HG02571 (cell line): ENCODE results near the gene ZBTB25.

Experiments
- ATAC-seq: cut with Tn5 transposase; IDR thresholded peaks from one replicate; pipeline ENCODE4 v1.9.1; 2021; ENCODE audit warnings: mild to moderate bottlenecking, moderate library complexity; ENCODE audit not compliant: unreplicated experiment

The ZBTB25 gene, protein sequence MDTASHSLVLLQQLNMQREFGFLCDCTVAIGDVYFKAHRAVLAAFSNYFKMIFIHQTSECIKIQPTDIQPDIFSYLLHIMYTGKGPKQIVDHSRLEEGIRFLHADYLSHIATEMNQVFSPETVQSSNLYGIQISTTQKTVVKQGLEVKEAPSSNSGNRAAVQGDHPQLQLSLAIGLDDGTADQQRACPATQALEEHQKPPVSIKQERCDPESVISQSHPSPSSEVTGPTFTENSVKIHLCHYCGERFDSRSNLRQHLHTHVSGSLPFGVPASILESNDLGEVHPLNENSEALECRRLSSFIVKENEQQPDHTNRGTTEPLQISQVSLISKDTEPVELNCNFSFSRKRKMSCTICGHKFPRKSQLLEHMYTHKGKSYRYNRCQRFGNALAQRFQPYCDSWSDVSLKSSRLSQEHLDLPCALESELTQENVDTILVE

DNA sequence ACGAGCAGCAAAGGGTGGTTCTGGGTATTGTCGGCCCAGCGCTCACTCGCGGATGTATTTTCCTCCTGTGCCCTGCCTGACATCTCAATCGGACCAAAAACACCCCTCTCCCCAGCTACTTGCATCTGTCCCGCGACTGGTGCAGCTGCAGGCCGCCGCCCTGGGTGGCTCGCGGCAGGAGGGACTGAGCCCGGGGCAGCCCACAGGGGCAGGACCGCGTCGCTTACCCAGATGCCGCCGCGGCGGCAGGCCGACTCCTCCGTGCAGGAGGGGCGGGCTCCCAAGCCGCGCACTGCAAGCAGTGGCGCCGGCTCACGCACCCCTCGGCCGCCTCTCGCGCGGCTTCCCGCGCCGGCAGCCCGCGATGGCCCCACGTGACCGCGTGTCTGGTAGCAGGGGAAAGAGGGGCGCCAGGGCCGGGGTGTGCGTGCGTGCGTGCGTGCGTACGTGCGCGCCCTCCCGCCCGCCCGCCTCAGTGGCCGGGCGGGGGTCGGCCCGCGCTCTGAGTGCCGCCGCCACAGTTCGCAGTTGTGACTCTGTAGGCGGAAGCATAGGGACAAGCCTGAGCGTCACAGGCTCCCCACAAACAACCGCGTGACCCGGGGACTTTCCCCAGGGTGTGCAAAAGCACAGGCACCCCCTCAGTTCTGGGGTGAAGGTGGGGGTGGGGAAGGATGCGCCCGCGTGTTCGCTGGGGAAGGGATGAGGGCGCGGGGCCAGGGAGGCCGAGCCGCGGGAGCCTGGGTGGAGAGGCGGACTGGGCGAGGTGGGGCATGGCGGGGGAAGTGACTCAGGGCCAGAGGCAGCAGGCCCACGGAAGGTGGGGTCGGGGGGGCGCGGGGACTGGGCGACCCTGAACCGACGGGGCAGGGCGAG, at the start of gene ZBTB25:
TSS of gene ZBTB25 (minus strand) at position 405 of the 876 bp plus-strand sequence. CDS start 13,305 bp downstream, outside the sequence.
- ATAC-seq, result peak; percentile 59

DNA sequence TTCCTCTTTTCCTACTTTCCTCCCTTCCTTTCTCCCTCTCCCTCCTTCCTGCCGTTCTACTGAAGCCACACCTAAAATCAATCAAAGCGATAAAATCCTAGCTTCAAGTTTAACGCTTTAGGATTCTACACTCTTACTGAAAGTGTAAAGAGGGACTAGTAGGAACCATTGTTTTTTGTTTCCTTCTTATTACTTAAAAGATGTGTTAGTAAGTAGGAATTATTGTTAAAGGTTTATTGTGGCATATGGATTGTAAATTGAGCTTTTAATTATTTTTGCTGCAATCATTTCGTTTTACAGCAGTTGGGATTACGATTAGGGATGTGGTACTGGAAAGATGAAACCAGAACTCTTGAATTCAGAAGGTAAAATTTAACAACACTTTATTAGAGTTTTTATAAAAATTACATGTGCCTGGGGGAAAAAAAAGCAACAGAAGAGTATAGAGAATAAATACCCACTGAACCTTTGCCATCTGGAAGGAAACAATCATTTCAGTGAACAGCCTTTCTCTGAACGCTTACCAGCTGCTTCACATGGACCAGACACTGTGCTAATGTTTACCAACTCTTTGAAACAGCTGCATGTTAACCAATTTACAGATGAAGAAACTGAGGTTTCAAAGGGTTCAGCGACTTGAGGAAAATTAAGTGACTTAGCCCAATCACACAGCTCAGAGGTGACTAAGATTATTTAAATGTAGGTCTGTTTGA, 47.1 kb upstream of the ZBTB25 start:
- no peak for ATAC-seq

DNA sequence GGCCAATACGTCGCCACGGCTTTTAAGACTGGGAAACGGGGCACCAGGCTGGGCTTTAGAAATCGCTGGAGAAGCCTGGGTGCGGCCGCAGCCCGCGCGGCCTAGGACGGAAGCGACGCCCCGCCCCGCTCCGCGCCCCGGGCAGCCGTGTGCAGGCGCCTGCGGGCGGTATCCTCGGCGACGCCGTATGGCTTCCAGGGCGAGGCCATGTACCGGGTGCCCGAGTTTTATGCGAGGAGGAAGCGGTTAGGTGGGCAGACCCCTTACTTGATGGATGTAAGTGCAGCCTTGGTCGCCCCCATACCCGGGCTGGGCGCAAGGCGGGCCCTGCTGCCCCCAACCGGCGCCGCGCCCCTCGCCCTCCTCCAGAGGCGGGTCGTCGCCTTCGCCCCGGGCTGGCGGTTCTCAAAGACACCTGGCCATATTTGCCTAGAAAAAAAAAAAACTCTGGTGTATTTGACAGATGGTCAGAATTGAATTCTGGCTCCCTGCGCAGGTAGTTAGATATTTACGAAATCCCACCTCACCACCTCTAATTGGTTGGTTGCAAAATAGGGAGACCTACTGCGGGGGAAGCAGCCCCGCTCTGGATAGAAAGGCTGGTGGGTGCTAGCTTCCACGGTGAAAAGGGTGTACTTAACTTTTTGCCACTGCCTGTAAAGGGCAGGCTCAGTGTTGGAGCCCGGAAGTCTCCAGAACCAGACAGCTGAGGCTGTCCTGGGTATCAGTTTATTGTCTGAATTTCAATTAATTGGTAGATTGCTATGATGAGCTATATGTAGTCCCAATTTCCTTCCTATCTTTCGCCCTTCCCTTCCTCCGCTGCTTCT, 46.4 kb upstream of the ZBTB25 start, which contains the start of gene PPP1R36:
TSS of gene PPP1R36 (plus strand) at position 171 of the 830 bp plus-strand sequence. CDS start at position 208, 37 bp downstream.
- ATAC-seq, result peak; percentile 68

DNA sequence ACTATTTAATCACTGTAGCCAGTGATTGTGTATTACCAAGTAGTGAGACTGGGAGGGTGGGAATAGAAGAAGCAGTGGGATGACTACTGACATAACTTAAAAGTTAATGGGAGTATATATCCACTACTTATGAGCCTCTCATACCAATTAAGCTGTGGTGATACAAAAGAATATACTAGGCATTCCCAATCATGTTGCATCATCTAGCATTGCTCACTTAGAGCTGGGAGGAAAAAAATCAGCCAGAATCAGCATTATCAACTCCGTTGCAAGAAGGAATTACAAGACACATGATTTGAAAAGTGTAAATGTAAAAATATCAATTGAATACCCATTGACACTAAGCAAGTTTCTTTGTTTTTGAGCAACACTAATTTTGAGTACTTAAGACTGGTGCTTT, 45.4 kb upstream of the ZBTB25 start:
- no peak for ATAC-seq

DNA sequence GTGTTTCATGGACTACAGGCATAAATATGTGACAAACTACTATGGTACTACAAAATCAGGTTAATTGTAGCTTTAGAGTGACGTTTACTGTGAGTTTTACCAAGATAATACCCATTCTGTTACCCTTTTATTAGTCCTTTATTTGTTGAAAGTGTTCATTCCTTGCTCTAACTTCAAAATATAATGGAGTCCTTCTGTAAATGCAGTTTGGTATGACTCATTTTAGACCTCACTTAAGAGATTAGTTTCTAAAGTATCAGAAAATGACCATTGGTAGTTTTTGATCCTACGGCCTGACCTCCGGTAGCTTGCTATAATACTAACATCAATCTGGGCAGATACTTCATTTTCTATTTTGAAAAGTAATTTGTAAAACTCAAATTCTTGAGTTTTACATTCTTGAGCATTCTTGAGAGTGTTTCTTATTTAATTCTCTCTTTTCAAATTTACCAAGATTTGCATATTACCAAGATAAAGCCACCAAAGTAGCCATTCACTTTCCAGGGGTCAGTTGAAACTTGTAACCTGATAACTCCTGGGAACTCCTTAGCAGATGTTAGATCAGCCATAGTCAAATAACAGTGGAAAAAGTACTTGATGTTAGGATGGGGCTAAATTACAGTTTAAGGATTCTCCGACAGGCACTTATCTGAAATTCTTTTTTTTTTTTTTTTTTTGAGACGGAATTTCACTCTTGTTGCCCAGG, 41.1 kb upstream of the ZBTB25 start:
- no peak for ATAC-seq

DNA sequence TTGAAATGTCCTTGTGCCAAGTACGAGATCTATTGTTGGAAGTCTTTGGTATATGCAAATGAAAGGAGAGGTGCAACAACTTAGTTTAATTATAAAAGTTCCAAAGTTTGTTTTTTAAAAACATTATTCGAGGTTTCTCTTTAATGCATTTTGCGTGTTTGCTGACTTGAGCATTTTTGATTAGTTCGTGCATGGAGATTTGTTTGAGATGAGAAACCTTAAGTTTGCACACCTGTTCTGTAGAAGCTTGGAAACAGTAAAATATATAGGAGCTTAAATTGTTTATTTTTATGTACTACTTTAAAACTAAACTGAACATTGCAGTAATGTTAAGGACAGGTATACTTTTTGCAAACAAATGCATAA, 39.2 kb upstream of the ZBTB25 start:
- ATAC-seq, result no peak

DNA sequence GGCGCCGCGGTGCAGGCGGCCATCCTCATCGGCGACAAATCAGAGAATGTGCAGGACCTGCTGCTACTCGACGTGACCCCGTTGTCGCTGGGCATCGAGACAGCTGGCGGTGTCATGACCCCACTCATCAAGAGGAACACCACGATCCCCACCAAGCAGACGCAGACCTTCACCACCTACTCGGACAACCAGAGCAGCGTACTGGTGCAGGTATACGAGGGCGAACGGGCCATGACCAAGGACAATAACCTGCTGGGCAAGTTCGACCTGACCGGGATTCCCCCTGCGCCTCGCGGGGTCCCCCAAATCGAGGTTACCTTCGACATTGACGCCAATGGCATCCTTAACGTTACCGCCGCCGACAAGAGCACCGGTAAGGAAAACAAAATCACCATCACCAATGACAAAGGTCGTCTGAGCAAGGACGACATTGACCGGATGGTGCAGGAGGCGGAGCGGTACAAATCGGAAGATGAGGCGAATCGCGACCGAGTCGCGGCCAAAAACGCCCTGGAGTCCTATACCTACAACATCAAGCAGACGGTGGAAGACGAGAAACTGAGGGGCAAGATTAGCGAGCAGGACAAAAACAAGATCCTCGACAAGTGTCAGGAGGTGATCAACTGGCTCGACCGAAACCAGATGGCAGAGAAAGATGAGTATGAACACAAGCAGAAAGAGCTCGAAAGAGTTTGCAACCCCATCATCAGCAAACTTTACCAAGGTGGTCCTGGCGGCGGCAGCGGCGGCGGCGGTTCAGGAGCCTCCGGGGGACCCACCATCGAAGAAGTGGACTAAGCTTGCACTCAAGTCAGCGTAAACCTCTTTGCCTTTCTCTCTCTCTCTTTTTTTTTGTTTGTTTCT, 38.6 kb upstream of the ZBTB25 start:
- no peak for ATAC-seq

DNA sequence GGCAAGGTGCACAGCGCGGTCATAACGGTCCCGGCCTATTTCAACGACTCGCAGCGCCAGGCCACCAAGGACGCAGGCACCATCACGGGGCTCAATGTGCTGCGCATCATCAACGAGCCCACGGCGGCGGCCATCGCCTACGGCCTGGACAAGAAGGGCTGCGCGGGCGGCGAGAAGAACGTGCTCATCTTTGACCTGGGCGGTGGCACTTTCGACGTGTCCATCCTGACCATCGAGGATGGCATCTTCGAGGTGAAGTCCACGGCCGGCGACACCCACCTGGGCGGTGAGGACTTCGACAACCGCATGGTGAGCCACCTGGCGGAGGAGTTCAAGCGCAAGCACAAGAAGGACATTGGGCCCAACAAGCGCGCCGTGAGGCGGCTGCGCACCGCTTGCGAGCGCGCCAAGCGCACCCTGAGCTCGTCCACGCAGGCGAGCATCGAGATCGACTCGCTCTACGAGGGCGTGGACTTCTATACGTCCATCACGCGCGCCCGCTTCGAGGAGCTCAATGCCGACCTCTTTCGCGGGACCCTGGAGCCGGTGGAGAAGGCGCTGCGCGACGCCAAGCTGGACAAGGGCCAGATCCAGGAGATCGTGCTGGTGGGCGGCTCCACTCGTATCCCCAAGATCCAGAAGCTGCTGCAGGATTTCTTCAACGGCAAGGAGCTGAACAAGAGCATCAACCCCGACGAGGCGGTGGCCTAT, 37.8 kb upstream of the ZBTB25 start:
- ATAC-seq, result no peak

DNA sequence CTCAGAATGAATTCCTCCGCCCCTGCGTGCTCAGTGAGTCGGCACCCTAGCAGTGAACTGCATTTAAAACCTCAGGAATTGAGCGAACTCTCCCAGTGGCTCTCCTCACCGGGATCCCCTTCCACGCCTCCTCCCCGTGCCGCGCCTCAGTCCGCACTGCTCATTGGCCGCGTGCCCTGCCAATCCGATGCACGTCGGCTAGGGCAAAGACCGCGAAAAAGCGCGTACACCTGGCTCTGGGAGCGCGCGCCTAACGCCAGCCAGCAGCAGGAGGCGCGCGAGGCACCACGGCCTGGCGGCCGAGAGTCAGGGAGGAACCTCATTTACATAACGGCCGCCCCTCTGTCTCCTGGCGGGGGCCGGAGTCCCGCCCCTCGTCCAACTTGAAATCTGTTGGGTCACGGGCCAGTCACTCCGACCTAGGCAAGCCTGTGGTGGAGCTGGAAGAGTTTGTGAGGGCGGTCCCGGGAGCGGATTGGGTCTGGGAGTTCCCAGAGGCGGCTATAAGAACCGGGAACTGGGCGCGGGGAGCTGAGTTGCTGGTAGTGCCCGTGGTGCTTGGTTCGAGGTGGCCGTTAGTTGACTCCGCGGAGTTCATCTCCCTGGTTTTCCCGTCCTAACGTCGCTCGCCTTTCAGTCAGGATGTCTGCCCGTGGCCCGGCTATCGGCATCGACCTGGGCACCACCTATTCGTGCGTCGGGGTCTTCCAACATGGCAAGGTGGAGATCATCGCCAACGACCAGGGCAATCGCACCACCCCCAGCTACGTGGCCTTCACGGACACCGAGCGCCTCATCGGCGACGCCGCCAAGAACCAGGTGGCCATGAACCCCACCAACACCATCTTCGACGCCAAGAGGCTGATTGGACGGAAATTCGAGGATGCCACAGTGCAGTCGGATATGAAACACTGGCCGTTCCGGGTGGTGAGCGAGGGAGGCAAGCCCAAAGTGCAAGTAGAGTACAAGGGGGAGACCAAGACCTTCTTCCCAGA, 36.9 kb upstream of the ZBTB25 start, which contains the start of gene HSPA2:
TSS of gene HSPA2 (plus strand) at position 534 of the 995 bp plus-strand sequence. CDS start at position 643, 109 bp downstream.
- ATAC-seq, result peak; percentile 95

DNA sequence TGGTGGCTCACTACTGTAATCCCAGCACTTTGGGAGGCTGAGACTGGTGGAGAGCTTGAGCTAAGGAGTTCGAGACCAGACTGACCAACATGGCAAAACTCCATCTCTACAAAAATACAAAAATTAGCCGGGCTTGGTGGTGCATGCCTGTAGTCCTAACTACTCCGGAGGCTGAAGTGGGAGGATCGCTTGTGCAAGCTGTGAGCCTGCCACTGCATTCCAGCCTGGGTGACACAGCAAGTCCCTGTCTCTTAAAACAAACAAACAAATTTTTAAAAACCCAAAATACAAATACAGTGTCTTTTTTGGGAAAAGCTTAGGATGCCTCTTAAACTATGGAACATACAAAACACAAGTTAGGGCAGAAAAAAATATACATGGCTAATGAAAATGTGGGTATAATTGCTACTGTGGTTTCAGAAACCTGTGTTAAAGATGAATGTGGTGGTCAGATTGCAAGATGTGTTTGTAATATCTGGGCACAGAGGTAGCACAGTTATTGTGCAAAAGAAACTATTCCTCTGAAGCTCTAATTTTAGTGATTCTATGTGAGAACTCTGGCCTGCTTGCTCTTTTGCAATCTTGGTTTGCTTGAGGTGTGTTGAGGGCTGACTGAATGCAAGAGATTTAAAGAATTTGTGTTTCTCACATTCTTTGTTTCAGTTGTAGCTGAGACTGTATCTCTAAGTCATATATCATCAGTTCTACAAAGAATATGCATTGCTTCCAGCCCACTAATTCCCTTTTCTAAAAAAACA, 33.0 kb upstream of the ZBTB25 start:
- ATAC-seq, result no peak

DNA sequence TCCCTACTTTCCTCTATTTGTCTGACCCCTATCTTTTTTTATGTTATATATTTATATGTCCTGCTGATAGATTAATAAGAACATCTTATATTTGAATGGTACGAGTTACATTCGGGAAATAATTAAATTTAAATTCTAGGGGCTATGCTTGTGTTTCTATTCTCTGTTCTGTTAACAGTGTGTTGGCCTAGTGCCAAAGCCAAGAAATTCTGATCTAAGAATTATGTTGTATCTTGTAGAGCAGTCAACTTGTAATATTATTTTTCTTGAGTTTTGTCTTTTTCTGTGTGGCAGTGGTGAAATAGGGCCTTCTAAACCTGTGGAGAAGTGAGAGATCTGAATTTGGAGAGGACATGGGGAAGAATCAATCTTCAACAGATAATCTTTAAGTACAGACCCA, 27.9 kb upstream of the ZBTB25 start:
- no peak for ATAC-seq

DNA sequence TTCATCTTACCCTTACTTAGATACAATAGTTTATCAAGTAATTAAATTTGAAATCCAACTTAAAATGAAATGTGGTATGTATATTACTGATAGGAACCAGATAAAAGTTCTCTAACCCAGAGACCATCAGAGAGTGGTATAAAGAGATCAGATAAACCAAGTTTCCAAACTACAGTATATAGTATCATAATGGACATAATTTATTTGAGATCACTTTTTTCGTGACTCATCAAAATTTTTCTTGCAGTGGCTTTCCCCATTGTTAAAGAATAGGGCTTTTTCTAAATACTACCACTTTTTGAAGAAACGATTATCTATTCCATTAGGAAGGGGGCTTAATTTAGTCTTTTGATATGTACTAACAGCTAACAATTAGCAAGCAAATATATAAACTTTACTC, 21.7 kb upstream of the ZBTB25 start:
- ATAC-seq, result no peak

DNA sequence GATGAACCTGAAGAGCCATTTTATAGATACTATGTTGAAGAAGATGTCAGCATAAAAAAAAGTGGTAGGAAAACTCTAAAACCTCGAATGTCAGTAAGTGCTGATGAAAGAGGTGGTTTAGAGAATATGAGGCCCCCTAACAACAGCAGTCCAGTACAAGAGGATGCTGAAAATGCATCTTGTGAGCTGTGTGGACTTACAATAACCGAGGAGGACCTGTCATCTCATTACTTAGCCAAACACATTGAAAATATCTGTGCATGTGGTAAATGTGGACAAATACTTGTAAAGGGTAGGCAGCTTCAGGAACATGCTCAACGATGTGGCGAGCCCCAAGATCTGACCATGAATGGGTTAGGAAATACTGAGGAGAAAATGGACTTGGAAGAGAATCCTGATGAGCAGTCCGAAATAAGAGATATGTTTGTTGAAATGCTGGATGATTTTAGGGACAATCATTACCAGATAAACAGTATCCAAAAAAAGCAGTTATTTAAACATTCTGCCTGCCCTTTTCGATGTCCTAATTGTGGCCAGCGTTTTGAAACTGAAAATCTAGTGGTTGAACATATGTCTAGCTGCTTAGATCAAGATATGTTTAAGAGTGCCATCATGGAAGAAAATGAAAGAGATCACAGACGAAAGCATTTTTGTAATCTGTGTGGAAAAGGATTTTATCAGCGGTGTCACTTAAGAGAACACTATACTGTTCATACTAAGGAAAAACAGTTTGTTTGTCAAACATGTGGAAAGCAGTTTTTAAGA, 19.1 kb upstream of the ZBTB25 start:
- no peak for ATAC-seq

DNA sequence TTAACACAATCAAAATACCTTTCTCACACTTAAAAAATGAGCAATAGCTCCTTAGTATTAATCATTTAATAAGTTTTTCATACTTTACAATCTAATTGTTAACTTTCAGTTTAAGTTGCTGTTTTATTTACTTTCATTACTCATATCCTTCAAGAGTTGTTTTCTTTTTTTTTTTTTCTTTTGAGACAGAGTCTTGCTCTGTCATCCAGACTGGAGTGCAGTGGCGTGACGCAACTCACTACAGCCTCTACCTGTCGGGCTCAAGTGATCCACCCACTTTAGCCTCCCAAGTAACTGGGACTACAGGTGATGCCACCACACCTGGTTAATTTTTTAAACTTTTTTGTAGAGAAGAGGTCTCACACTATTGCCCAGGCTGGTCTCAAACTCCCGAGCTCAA, 17.1 kb upstream of the ZBTB25 start:
- no peak for ATAC-seq

DNA sequence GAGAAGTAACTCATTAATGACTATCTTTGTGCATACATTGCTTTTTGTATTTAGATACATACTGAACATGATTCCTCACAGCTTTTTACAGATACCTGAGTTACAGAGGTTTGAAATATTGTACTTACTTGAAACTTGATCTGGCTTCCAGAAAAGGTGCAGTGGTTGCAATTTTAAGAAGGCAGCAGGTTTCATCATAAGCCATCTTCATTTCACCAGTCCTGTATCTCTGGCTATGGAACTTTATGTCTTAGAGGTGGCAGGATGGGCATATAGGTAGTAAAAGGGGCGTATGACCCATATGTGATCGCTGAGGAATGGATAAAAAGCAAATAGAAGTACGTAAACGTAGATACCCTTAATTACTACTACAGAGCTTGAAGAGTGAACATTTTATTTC, 14.6 kb upstream of the ZBTB25 start:
- no peak for ATAC-seq
